T-helper 17 cell (primary cell): ENCODE data around the gene INTS6. TPM values are rescaled to one million over a fixed set of nuclear protein-coding genes. Genes with fewer than 3 reads are reported as not detected.

Source experiments
- ATAC-seq: fragments of 150-1000 bp; cut with Tn5 transposase; 2 replicates; pipeline ENCODE4 v1.10.0; 2021; ENCODE audit warnings: mild to moderate bottlenecking, moderate library complexity
- DNase-seq, 3 donors: peaks; one replicate each; pipeline versions ENCODE4 v3.0.0 to v3.0.0-alpha.2; 2020 to 2021
- H3K9me3 ChIP-seq: one replicate; pipeline ENCODE4 v1.7.0; 2013; ENCODE audit warnings: low read length, mild to moderate bottlenecking; ENCODE audit not compliant: control insufficient read depth, poor library complexity, severe bottlenecking
- H3K27ac Mint-ChIP-seq: one replicate; pipeline ENCODE4 v1.8.0; 2022; ENCODE audit warnings: mild to moderate bottlenecking, moderate library complexity, mixed read lengths
- H3K27me3 Mint-ChIP-seq: one replicate; pipeline ENCODE4 v1.8.0; 2022; ENCODE audit warnings: mixed read lengths
- H3K36me3 Mint-ChIP-seq: one replicate; pipeline ENCODE4 v1.8.0; 2022; ENCODE audit warnings: low read depth, mixed read lengths
- H3K4me1 Mint-ChIP-seq: one replicate; pipeline ENCODE4 v1.8.0; 2022; ENCODE audit warnings: mild to moderate bottlenecking, mixed read lengths
- H3K4me3 Mint-ChIP-seq: one replicate; pipeline ENCODE4 v1.8.0; 2022; ENCODE audit warnings: mild to moderate bottlenecking, moderate library complexity, mixed read lengths
- total RNA-seq, 4 donors: library from RNA in 2 of 4; stranded (reverse) in 2 of 4; gene quantifications; one replicate each; pipeline ENCODE4 v1.2.3 and lab custom pipeline; 2022 to 2026

Gene INTS6
- total RNA-seq, 2 donors from 2014 or later, result 92.5 to 100 TPM

DNA sequence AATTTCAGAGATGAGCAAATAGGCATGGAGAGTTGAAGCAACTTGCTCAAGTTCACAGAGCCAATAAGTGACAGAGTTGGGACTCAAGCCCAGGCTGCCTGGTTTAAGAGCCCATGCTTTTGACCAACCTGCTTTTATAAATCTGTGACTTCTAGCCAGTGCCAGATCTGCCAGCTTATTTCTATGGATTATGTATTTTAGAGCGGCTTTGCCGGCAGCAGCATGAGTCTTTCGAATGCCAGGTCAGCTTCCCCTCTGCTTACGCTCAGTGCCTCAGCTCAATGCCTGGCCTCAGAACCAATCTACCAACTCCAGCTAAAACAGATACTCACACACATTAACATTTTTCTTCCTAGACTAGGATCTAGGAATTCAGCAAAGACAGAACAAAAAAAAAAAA, 111.0 kb downstream of the INTS6 start:
- Mint-ChIP-seq H3K27ac (no peak overlapping the region), H3K4me1 (peaks cover 3% of the 10 kb centered on the region), H3K36me3 (no peaks in the 10 kb centered on the region), H3K27me3 (no peaks in the 10 kb centered on the region), H3K4me3 (no peak overlapping the region)
- ATAC-seq (no peak), DNase-seq (no peak)
- no peaks in the 10 kb centered on the region for H3K9me3 ChIP-seq

GRCh38 chr13:51341232-51341631, 111.6 kb downstream of the INTS6 start:
- Mint-ChIP-seq H3K4me3 (no peak overlapping the region), H3K27me3 (no peaks in the 10 kb centered on the region), H3K4me1 (peaks cover 3% of the 10 kb centered on the region), H3K27ac (no peak overlapping the region), H3K36me3 (no peaks in the 10 kb centered on the region)
- no peaks in the 10 kb centered on the region for H3K9me3 ChIP-seq
- DNase-seq (no peak), ATAC-seq (no peak)

- H3K4me1 Mint-ChIP-seq, result peaks cover 3% of the 10 kb centered on the region
- no peak overlapping the region for H3K27ac Mint-ChIP-seq
- H3K36me3 Mint-ChIP-seq, result no peaks in the 10 kb centered on the region
- ATAC-seq (no peak), DNase-seq (no peak)
- H3K27me3 Mint-ChIP-seq, result no peaks in the 10 kb centered on the region
- H3K4me3 Mint-ChIP-seq, result no peak overlapping the region
- no peaks in the 10 kb centered on the region for H3K9me3 ChIP-seq
These were observed 112.7 kb downstream of the INTS6 start for GRCh38 chr13:51339952-51340732.

GRCh38 chr13:51339354-51339753, 113.5 kb downstream of the INTS6 start, which contains the start of gene SERPINE3:
Gene SERPINE3, plus strand, starts transcription at chr13:51339691. Its CDS starts 1,401 bp downstream, at chr13:51341092.
- no peak for ATAC-seq
- H3K9me3 ChIP-seq, result no peaks in the 10 kb centered on the region
- no peak for DNase-seq
- Mint-ChIP-seq H3K27me3 (no peaks in the 10 kb centered on the region), H3K4me1 (peaks cover 3% of the 10 kb centered on the region), H3K4me3 (no peak within 1 kb of the TSS), H3K36me3 (no peaks in the 10 kb centered on the region), H3K27ac (no peak within 1 kb of the TSS)

GRCh38 chr13:51336746-51337145, 116.1 kb downstream of the INTS6 start:
- no peak overlapping the region for H3K4me3 Mint-ChIP-seq
- H3K27me3 Mint-ChIP-seq, result no peaks in the 10 kb centered on the region
- DNase-seq (no peak), ATAC-seq (no peak)
- H3K36me3 Mint-ChIP-seq, result no peaks in the 10 kb centered on the region
- peaks cover 8% of the 10 kb centered on the region for H3K4me1 Mint-ChIP-seq
- H3K9me3 ChIP-seq, result no peaks in the 10 kb centered on the region
- no peak overlapping the region for H3K27ac Mint-ChIP-seq

- Mint-ChIP-seq H3K36me3 (peaks cover 2% of the 10 kb centered on the region), H3K27me3 (no peaks in the 10 kb centered on the region), H3K27ac (no peak overlapping the region), H3K4me1 (peaks cover 13% of the 10 kb centered on the region), H3K4me3 (no peak overlapping the region)
- DNase-seq (no peak), ATAC-seq (no peak)
- no peaks in the 10 kb centered on the region for H3K9me3 ChIP-seq
These were observed 119.0 kb downstream of the INTS6 start for GRCh38 chr13:51333826-51334225.

GRCh38 chr13:51333421-51333820, 119.4 kb downstream of the INTS6 start:
- Mint-ChIP-seq H3K27me3 (no peaks in the 10 kb centered on the region), H3K36me3 (peaks cover 2% of the 10 kb centered on the region)
- no peak for ATAC-seq

DNA sequence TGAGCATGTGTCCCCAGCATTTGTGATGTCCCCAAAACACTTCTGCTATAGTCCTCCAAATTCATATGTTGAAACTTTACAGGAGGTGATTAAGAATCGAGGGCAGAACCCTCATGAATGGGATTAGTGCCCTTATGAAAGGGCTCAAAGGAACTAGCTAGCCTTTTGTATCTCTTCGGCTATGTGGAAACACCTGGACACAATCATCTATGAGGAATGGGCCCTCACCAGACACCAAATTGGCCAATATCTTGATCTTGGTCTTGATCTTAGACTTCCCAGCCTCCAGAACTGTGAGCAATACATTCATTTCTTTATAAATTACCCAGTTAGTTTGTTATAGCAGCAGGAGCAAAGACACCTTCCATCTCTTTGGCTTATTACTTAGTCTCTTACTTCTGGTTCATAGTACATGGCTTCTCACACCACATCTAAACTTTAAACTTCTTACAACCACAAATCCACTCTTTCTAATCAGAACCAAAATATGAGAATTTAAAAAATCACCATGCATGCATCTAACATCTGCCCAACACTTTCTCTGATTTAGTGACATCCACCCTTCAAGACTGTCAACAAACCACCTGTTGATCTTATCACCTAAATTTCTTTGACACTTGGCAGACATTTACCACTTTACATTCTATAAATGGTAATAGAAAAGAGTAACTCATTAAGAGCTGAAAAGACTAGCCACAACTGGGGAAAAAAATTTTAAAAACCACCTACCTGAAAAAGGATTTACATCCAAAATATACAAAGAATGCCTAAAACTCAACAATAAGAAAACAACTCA, 120.1 kb downstream of the INTS6 start:
- ATAC-seq (no peak), DNase-seq (no peak)
- no peak overlapping the region for H3K27ac Mint-ChIP-seq
- no peak overlapping the region for H3K4me3 Mint-ChIP-seq
- no peaks in the 10 kb centered on the region for H3K27me3 Mint-ChIP-seq
- no peaks in the 10 kb centered on the region for H3K9me3 ChIP-seq
- H3K36me3 Mint-ChIP-seq, result peaks cover 2% of the 10 kb centered on the region
- peaks cover 13% of the 10 kb centered on the region for H3K4me1 Mint-ChIP-seq

More at GRCh38 chr13:51333421-51333820, 119.4 kb downstream of the INTS6 start:
- H3K9me3 ChIP-seq, result no peaks in the 10 kb centered on the region
- Mint-ChIP-seq H3K4me1 (peaks cover 13% of the 10 kb centered on the region), H3K27ac (no peak overlapping the region), H3K4me3 (no peak overlapping the region)
- no peak for DNase-seq

DNA sequence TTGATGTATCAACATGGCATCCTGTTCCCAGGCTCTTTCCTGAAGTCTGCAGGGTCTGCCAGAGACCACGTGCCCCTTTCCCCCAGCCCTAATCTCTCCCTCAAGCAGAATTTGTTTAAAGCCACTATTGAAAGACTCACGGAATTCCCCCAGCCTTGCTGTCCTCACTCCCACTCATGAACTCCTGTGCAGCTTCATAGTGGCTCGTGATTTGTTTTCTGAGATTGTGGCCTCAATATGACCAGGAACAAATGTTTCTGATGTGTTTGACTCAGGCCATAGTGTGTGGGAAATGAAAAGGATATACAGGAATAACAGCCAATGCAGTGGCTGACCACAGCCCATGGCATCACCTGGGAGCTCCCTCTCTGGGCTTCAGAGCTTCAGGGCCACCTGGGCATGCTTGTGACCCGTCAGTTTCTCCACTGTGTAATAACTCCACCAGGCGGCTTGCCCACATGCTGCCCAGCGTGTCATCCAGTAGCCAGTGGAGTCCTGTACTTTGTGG, 121.4 kb downstream of the INTS6 start:
- H3K36me3 Mint-ChIP-seq, result peaks cover 2% of the 10 kb centered on the region
- H3K9me3 ChIP-seq, result no peaks in the 10 kb centered on the region
- peaks cover 13% of the 10 kb centered on the region for H3K4me1 Mint-ChIP-seq
- H3K27ac Mint-ChIP-seq, result no peak overlapping the region
- DNase-seq (no peak), ATAC-seq (no peak)
- H3K4me3 Mint-ChIP-seq, result no peak overlapping the region
- no peaks in the 10 kb centered on the region for H3K27me3 Mint-ChIP-seq

DNA sequence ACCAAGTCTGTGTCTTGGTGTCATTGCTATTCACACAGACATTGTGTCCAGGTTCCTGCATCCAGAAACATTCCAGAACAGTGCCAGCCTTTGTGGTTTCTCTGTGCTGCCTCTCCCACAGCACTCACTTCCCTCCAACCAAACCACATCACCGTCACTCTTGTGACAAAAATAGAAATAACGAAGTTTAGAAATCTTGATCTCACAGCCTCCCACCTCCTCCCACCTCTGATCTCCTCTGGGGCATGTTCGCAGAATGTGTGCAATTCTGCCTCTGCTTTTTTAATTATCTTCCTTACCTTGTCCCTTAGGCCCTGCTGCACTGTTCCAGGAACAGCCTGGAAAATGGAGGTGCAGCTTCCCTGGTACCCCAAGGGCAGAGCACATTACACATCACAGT, 122.0 kb downstream of the INTS6 start:
- Mint-ChIP-seq H3K4me1 (peaks cover 13% of the 10 kb centered on the region), H3K36me3 (peaks cover 2% of the 10 kb centered on the region), H3K27me3 (no peaks in the 10 kb centered on the region), H3K4me3 (no peak overlapping the region), H3K27ac (no peak overlapping the region)
- DNase-seq (no peak), ATAC-seq (no peak)
- no peaks in the 10 kb centered on the region for H3K9me3 ChIP-seq

- H3K9me3 ChIP-seq, result no peaks in the 10 kb centered on the region
- Mint-ChIP-seq H3K27me3 (no peaks in the 10 kb centered on the region), H3K36me3 (peaks cover 2% of the 10 kb centered on the region), H3K27ac (no peak overlapping the region), H3K4me1 (peaks cover 13% of the 10 kb centered on the region), H3K4me3 (no peak overlapping the region)
- DNase-seq, result no peak
- ATAC-seq, result no peak
These were observed 123.2 kb downstream of the INTS6 start for GRCh38 chr13:51329606-51330005.

GRCh38 chr13:51328488-51328887, 124.3 kb downstream of the INTS6 start:
- peaks cover 2% of the 10 kb centered on the region for H3K36me3 Mint-ChIP-seq
- H3K4me3 Mint-ChIP-seq, result no peak overlapping the region
- H3K27me3 Mint-ChIP-seq, result no peaks in the 10 kb centered on the region
- no peaks in the 10 kb centered on the region for H3K9me3 ChIP-seq
- H3K4me1 Mint-ChIP-seq, result peaks cover 13% of the 10 kb centered on the region
- DNase-seq (no peak), ATAC-seq (no peak)
- no peak overlapping the region for H3K27ac Mint-ChIP-seq

DNA sequence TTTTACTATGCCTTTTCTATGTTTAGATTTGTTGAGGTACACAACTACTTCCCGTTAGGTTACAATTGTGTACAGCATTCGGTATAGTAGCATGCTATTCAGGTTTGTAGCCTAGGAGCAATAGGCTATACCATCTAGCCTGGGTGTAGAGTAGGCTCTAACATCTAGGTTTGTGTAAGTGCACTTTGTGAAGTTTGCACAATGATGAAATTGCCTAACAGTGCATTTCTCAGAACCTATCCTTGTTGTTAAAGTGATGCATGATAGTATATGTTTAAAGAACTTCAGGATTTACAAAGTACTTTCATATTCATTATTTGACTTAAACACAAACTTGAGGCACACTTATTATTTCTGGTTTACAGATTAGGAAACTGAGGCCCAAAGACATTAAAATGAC, 124.9 kb downstream of the INTS6 start:
- H3K27me3 Mint-ChIP-seq, result no peaks in the 10 kb centered on the region
- DNase-seq, result no peak
- no peak overlapping the region for H3K27ac Mint-ChIP-seq
- no peaks in the 10 kb centered on the region for H3K9me3 ChIP-seq
- peaks cover 2% of the 10 kb centered on the region for H3K36me3 Mint-ChIP-seq
- ATAC-seq, result no peak
- peaks cover 10% of the 10 kb centered on the region for H3K4me1 Mint-ChIP-seq
- H3K4me3 Mint-ChIP-seq, result no peak overlapping the region
